H9 (cell line): ENCODE data around the gene ALPG. TPM values are rescaled to one million over a fixed set of nuclear protein-coding genes. Genes with fewer than 3 reads are reported as not detected.

Source experiments
- DNase-seq: peaks from one replicate; pipeline ENCODE4 v3.0.0-alpha.2; 2017
- H2AFZ ChIP-seq: one replicate; pipeline ENCODE4 v1.6.1; 2013; ENCODE audit warnings: mild to moderate bottlenecking, low read length, control low read depth, moderate library complexity
- H2AK5ac ChIP-seq: 2 replicates; pipeline ENCODE4 v1.6.1; 2013; ENCODE audit warnings: low read length, control low read depth, mixed read lengths; ENCODE audit not compliant: insufficient read length
- H2BK120ac ChIP-seq: one replicate; pipeline ENCODE4 v1.6.1; 2013; ENCODE audit warnings: low read depth, mild to moderate bottlenecking, low read length, control low read depth, inconsistent platforms; ENCODE audit not compliant: poor library complexity, severe bottlenecking
- H2BK12ac ChIP-seq: 2 replicates; pipeline ENCODE4 v1.6.1; 2013; ENCODE audit warnings: low read length, control low read depth, mixed read lengths, low read depth; ENCODE audit not compliant: insufficient read length
- H2BK15ac ChIP-seq: 2 replicates; pipeline ENCODE4 v1.6.1; 2013; ENCODE audit warnings: low read depth, low read length, control low read depth
- H2BK20ac ChIP-seq: one replicate; pipeline ENCODE4 v1.6.1; 2013; ENCODE audit warnings: low read depth, mild to moderate bottlenecking, low read length, control low read depth, inconsistent platforms; ENCODE audit not compliant: poor library complexity, severe bottlenecking
- H2BK5ac ChIP-seq: 2 replicates; pipeline ENCODE4 v1.6.1; 2013; ENCODE audit warnings: low read length, control low read depth, mixed read lengths; ENCODE audit not compliant: insufficient read length
- H3K14ac ChIP-seq: 2 replicates; pipeline ENCODE4 v1.6.1; 2013; ENCODE audit warnings: low read length, control low read depth; ENCODE audit not compliant: insufficient read depth
- H3K18ac ChIP-seq: 2 replicates; pipeline ENCODE4 v1.6.1; 2013; ENCODE audit warnings: low read depth, mild to moderate bottlenecking, mixed read lengths, low read length, control low read depth; ENCODE audit not compliant: insufficient read length
- H3K23ac ChIP-seq: 2 replicates; pipeline ENCODE4 v1.6.1; 2013; ENCODE audit warnings: low read length, control low read depth, mixed read lengths, low read depth; ENCODE audit not compliant: insufficient read length
- H3K23me2 ChIP-seq: 2 replicates; pipeline ENCODE4 v1.6.1; 2013; ENCODE audit warnings: low read depth, mild to moderate bottlenecking, mixed read lengths, low read length, control low read depth; ENCODE audit not compliant: insufficient read length, poor library complexity, severe bottlenecking
- H3K27ac ChIP-seq: 2 replicates; pipeline ENCODE4 v1.5.1; 2013; ENCODE audit warnings: low read length, control low read depth, mixed read lengths, low read depth; ENCODE audit not compliant: insufficient read length
- H3K27me3 ChIP-seq: 2 replicates; pipeline ENCODE4 v1.6.1; 2013; ENCODE audit warnings: low read length, control low read depth, inconsistent platforms; ENCODE audit not compliant: insufficient read depth
- H3K4ac ChIP-seq: 2 replicates; pipeline ENCODE4 v1.6.1; 2013; ENCODE audit warnings: low read depth, mild to moderate bottlenecking, control low read depth, inconsistent platforms, low read length, moderate library complexity
- H3K4me1 ChIP-seq: 2 replicates; pipeline ENCODE4 v1.6.1; 2013; ENCODE audit warnings: low read length, control low read depth, inconsistent platforms; ENCODE audit not compliant: insufficient read depth
- H3K4me2 ChIP-seq: 2 replicates; pipeline ENCODE4 v1.6.1; 2013; ENCODE audit warnings: low read length, control low read depth, mixed read lengths; ENCODE audit not compliant: insufficient read length, insufficient read depth
- H3K56ac ChIP-seq: 2 replicates; pipeline ENCODE4 v1.6.1; 2013; ENCODE audit warnings: low read depth, mild to moderate bottlenecking, mixed read lengths, low read length, control low read depth; ENCODE audit not compliant: insufficient read length
- H3K79me1 ChIP-seq: 2 replicates; pipeline ENCODE4 v1.6.1; 2013; ENCODE audit warnings: low read depth, mild to moderate bottlenecking, moderate library complexity, low read length, control low read depth, inconsistent platforms; ENCODE audit not compliant: insufficient read depth, poor library complexity, severe bottlenecking
- H3K79me2 ChIP-seq: 2 replicates; pipeline ENCODE4 v1.6.1; 2013; ENCODE audit warnings: low read length, control low read depth, inconsistent platforms; ENCODE audit not compliant: insufficient read depth
- H3K9ac ChIP-seq: 2 replicates; pipeline ENCODE4 v1.6.1; 2013; ENCODE audit warnings: low read length, control low read depth, mixed read lengths; ENCODE audit not compliant: insufficient read length; ENCODE audit errors: extremely low read depth
- H3K9me3 ChIP-seq: one replicate; pipeline ENCODE4 v1.6.1; 2013; ENCODE audit warnings: low read depth, low read length, inconsistent platforms; ENCODE audit not compliant: control insufficient read depth
- H3T11ph ChIP-seq: one replicate; pipeline ENCODE4 v1.6.1; 2013; ENCODE audit warnings: mild to moderate bottlenecking, low read length, control low read depth, inconsistent platforms
- H4K20me1 ChIP-seq: one replicate; pipeline ENCODE4 v1.6.1; 2013; ENCODE audit not compliant: control insufficient read depth, insufficient read length, insufficient read depth
- H4K5ac ChIP-seq: 2 replicates; pipeline ENCODE4 v1.6.1; 2013; ENCODE audit warnings: low read depth, mild to moderate bottlenecking, mixed read lengths, low read length, control low read depth; ENCODE audit not compliant: insufficient read length
- H4K8ac ChIP-seq: replicated peaks from 2 replicates; pipeline ENCODE4 v1.6.1; 2013; ENCODE audit warnings: low read length, control low read depth, mixed read lengths, low read depth; ENCODE audit not compliant: insufficient read length
- H4K91ac ChIP-seq: 2 replicates; pipeline ENCODE4 v1.6.1; 2013; ENCODE audit warnings: low read depth, mild to moderate bottlenecking, moderate library complexity, mixed read lengths, low read length, control low read depth; ENCODE audit not compliant: insufficient read length
- H3K27ac Mint-ChIP-seq, 3 experiments: 2 replicates in 2 of 3; 3 replicates in 1 of 3; pipeline ENCODE4 v1.8.0; 2020 to 2021; ENCODE audit warnings: mixed read lengths in 3 of 3, mild to moderate bottlenecking in 1 of 3, moderate library complexity in 1 of 3
- H3K27me3 Mint-ChIP-seq: 2 replicates; pipeline ENCODE4 v1.8.0; 2021; ENCODE audit warnings: low read depth, mild to moderate bottlenecking, moderate library complexity, mixed read lengths
- H3K36me3 Mint-ChIP-seq, 3 experiments: 2 replicates in 2 of 3; 3 replicates in 1 of 3; pipeline ENCODE4 v1.8.0; 2020 to 2021; ENCODE audit warnings: low read depth in 3 of 3, mixed read lengths in 3 of 3; ENCODE audit not compliant: insufficient read depth in 1 of 3
- H3K4me1 Mint-ChIP-seq, 2 experiments: 2 replicates each; pipeline ENCODE4 v1.8.0; 2020; ENCODE audit warnings: mixed read lengths in 2 of 2
- H3K4me3 Mint-ChIP-seq, 2 experiments: 2 replicates in 1 of 2; 3 replicates in 1 of 2; pipeline ENCODE4 v1.8.0; 2020 to 2021; ENCODE audit warnings: mild to moderate bottlenecking in 2 of 2, mixed read lengths in 2 of 2, moderate library complexity in 1 of 2
- H3K9me3 Mint-ChIP-seq, 2 experiments: 2 replicates in 1 of 2; 3 replicates in 1 of 2; pipeline ENCODE4 v1.8.0; 2020; ENCODE audit warnings: mild to moderate bottlenecking in 2 of 2, mixed read lengths in 2 of 2, moderate library complexity in 1 of 2
- CTCF ChIP-seq: fragments of 200-600 bp; sonication (generic); conservative IDR thresholded peaks from 3 replicates; pipeline ENCODE4 v1.8.0; 2021; ENCODE audit warnings: antibody characterized with exemption, mild to moderate bottlenecking
- WGBS: extraction: QIAGEN DNeasy Blood & Tissue Kit; methylation state at CpG from one replicate; pipeline ENCODE4 v1.1.7; 2013; ENCODE audit warnings: missing lambda C conversion rate, low lambda C conversion rate, mixed read lengths; ENCODE audit not compliant: insufficient read length; ENCODE audit errors: extremely low coverage; 5-methylcytosine and 5-hydroxymethylcytosine counted together
- total RNA-seq: library from RNA; stranded (reverse); gene quantifications from 2 replicates; pipeline ENCODE4 v1.2.1, GENCODE V29; 2021

ALPG gene
- total RNA-seq, 1 experiment from 2014 or later, result 1.3 TPM

GRCh38 chr2:232458051-232458660, 51.5 kb downstream of the ALPG start:
- no peak overlapping the region for H3K9ac ChIP-seq

More at GRCh38 chr2:232458051-232458660, 51.5 kb downstream of the ALPG start:
- H3K36me3 Mint-ChIP-seq, result no peaks in the 10 kb centered on the region
- no peak overlapping the region for H3K4me2 ChIP-seq
- no peak for TF ChIP-seq CTCF
- H3K4me3 Mint-ChIP-seq, result no peak overlapping the region
- no peak overlapping the region for H3K18ac ChIP-seq
- no peak overlapping the region for H3K4ac ChIP-seq
- H4K5ac ChIP-seq, result no peak overlapping the region
- no peak overlapping the region for H2BK20ac ChIP-seq
- no peak overlapping the region for H3K56ac ChIP-seq
- no peaks in the 10 kb centered on the region for H3K23me2 ChIP-seq
- no peak overlapping the region for H3K27ac Mint-ChIP-seq
- H3K27me3 ChIP-seq, result no peaks in the 10 kb centered on the region
- H4K8ac ChIP-seq, result no peak overlapping the region
- H2BK120ac ChIP-seq, result no peak overlapping the region
- H2AK5ac ChIP-seq, result no peak overlapping the region
- DNase-seq, result peak; percentile 13
- H3K79me1 ChIP-seq, result no peaks in the 10 kb centered on the region
- no peaks in the 10 kb centered on the region for H3K79me2 ChIP-seq
- H2BK15ac ChIP-seq, result no peak overlapping the region
- H3K27ac ChIP-seq, result no peak overlapping the region
- no peaks in the 10 kb centered on the region for H4K20me1 ChIP-seq
- H2AFZ ChIP-seq, result no peak overlapping the region
- no peak overlapping the region for H2BK5ac ChIP-seq
- no peaks in the 10 kb centered on the region for H3K9me3 ChIP-seq
- WGBS, result no CpG with 5 or more reads among the region's 25 CpGs
- no peak overlapping the region for H2BK12ac ChIP-seq
- H3K27me3 Mint-ChIP-seq, result peaks cover 21% of the 10 kb centered on the region
- no peak overlapping the region for H4K91ac ChIP-seq
- no peaks in the 10 kb centered on the region for H3K9me3 Mint-ChIP-seq
- H3K4me1 Mint-ChIP-seq, result no peaks in the 10 kb centered on the region
- H3K23ac ChIP-seq, result no peak overlapping the region
- no peak overlapping the region for H3T11ph ChIP-seq
- no peak overlapping the region for H3K14ac ChIP-seq
- H3K4me1 ChIP-seq, result no peaks in the 10 kb centered on the region
